ENCODE data around the gene PARP1.

- TF ChIP-seq CTCF (conservative IDR thresholded peaks at IDR 0.05) (no peak), EZH2 (IDR thresholded peaks at IDR 0.05; ENCODE audit: low read depth) (no peak)
Measured at GRCh38 chr1:226453015-226453704, 45.3 kb upstream of the PARP1 start.

Data from PC-9 (cell line).